ENCODE data around the gene PPP2R2C.

- TF ChIP-seq, protein P1, sequence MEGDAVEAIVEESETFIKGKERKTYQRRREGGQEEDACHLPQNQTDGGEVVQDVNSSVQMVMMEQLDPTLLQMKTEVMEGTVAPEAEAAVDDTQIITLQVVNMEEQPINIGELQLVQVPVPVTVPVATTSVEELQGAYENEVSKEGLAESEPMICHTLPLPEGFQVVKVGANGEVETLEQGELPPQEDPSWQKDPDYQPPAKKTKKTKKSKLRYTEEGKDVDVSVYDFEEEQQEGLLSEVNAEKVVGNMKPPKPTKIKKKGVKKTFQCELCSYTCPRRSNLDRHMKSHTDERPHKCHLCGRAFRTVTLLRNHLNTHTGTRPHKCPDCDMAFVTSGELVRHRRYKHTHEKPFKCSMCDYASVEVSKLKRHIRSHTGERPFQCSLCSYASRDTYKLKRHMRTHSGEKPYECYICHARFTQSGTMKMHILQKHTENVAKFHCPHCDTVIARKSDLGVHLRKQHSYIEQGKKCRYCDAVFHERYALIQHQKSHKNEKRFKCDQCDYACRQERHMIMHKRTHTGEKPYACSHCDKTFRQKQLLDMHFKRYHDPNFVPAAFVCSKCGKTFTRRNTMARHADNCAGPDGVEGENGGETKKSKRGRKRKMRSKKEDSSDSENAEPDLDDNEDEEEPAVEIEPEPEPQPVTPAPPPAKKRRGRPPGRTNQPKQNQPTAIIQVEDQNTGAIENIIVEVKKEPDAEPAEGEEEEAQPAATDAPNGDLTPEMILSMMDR (IDR thresholded peaks at IDR 0.05): no peak
- TF ChIP-seq POLR2A (IDR thresholded peaks at IDR 0.05): no peak
Measured at GRCh38 chr4:6418193-6418755, 54.1 kb downstream of the PPP2R2C start.
